K562 (cell line): ENCODE data around the gene CHERP. TPM values are rescaled to one million over a fixed set of nuclear protein-coding genes. Genes with fewer than 3 reads are reported as not detected.
A peak's percentile ranks its signal among the peaks of the same experiment; 100 is the strongest.

Experiments used
- AFF4 ChIP-seq: sonication (generic); formaldehyde crosslinking; IDR thresholded peaks from 2 replicates; pipeline ENCODE4 v1.8.0; 2023; ENCODE audit warnings: mild to moderate bottlenecking, missing genetic modification reagents
- ASH1L ChIP-seq: fragments of 450-650 bp; IDR thresholded peaks from 2 replicates; pipeline ENCODE4 v1.6.1; 2018; ENCODE audit warnings: borderline replicate concordance, mild to moderate bottlenecking, low read depth; ENCODE audit not compliant: partially characterized antibody
- ATF3 ChIP-seq, 2 experiments: fragments of 450-650 bp in 1 of 2; sonication (generic) in 1 of 2; formaldehyde crosslinking in 1 of 2; IDR thresholded peaks in 1 of 2; conservative IDR thresholded peaks in 1 of 2; 2 replicates each; pipeline versions ENCODE4 v1.6.1 to v1.8.1; 2016 to 2023; ENCODE audit warnings: mild to moderate bottlenecking in 2 of 2, moderate library complexity in 2 of 2, inconsistent platforms in 1 of 2, missing genetic modification reagents in 1 of 2
- EP300 ChIP-seq: IDR thresholded peaks from 2 replicates; pipeline ENCODE4 v1.6.1; 2012; ENCODE audit warnings: low read length, improper control_type of control experiment
- HMG20A ChIP-seq: fragments of 450-650 bp; formaldehyde crosslinking; conservative IDR thresholded peaks from 2 replicates; pipeline ENCODE4 v1.4.0; 2020; ENCODE audit warnings: mild to moderate bottlenecking, mixed read lengths
- KLF1 ChIP-seq: fragments of 450-650 bp; IDR thresholded peaks from 2 replicates; pipeline ENCODE4 v1.6.1; 2016; ENCODE audit warnings: missing genetic modification characterization, missing compliant biosample characterization
- LARP7 ChIP-seq: fragments of 450-650 bp; IDR thresholded peaks from 2 replicates; pipeline ENCODE4 v1.6.1; 2016
- LCOR ChIP-seq: sonication (generic); formaldehyde crosslinking; IDR thresholded peaks from 2 replicates; pipeline ENCODE4 v1.8.0; 2022; ENCODE audit warnings: mild to moderate bottlenecking, missing genetic modification reagents
- MBD2 ChIP-seq: sonication (generic); IDR thresholded peaks from 2 replicates; pipeline ENCODE4 v1.6.1; 2016; ENCODE audit warnings: low read depth, borderline replicate concordance
- MYBL2 ChIP-seq, 2 experiments: fragments of 450-650 bp in 1 of 2; sonication (generic) in 1 of 2; formaldehyde crosslinking in 1 of 2; IDR thresholded peaks; 2 replicates each; pipeline versions ENCODE4 v1.6.1 to v1.8.1; 2017 to 2022; ENCODE audit warnings: borderline replicate concordance in 1 of 2, inconsistent platforms in 1 of 2, low read depth in 1 of 2, mild to moderate bottlenecking in 1 of 2, missing genetic modification reagents in 1 of 2, moderate library complexity in 1 of 2
- NKRF ChIP-seq: fragments of 450-650 bp; IDR thresholded peaks from 2 replicates; pipeline ENCODE4 v1.6.1; 2016; ENCODE audit warnings: borderline replicate concordance
- SIN3A ChIP-seq, 2 experiments: fragments of 150-350 bp in 1 of 2; IDR thresholded peaks; 2 replicates each; pipeline ENCODE4 v1.6.1; 2011 to 2016; ENCODE audit warnings: borderline replicate concordance in 2 of 2, low read depth in 2 of 2, low read length in 2 of 2, mild to moderate bottlenecking in 2 of 2, moderate library complexity in 2 of 2; ENCODE audit not compliant: control insufficient read depth in 1 of 2
- SMAD1 ChIP-seq: fragments of 150-350 bp; IDR thresholded peaks from 2 replicates; pipeline ENCODE4 v1.6.1; 2014; ENCODE audit warnings: low read length, low read depth; ENCODE audit not compliant: partially characterized antibody
- SREBF2 ChIP-seq: sonication (generic); formaldehyde crosslinking; IDR thresholded peaks from 2 replicates; pipeline ENCODE4 v1.4.0; 2020; ENCODE audit warnings: mild to moderate bottlenecking, missing genetic modification reagents
- ZFP1 ChIP-seq: fragments of 450-650 bp; formaldehyde crosslinking; IDR thresholded peaks from 2 replicates; pipeline ENCODE4 v1.4.0; 2020; ENCODE audit warnings: mild to moderate bottlenecking, mixed read lengths
- ZFP91 ChIP-seq: sonication (generic); formaldehyde crosslinking; IDR thresholded peaks from 2 replicates; pipeline ENCODE4 v1.8.0; 2022; ENCODE audit warnings: mild to moderate bottlenecking, missing genetic modification reagents
- ZNF253 ChIP-seq: fragments of 250-450 bp; sonication (Bioruptor Pico); conservative IDR thresholded peaks from 2 replicates; pipeline ENCODE4 v1.6.1; 2021; ENCODE audit warnings: mild to moderate bottlenecking
- polyA plus RNA-seq, 8 experiments: library from polyadenylated mRNA; depleted of rRNA in 4 of 8; stranded (reverse) in 5 of 8; unstranded in 3 of 8; fragments of >200 nt; fragmentation: Nextera tagmentation in 2 of 8; fragmentation: Illumina TruSeq in 1 of 8; extraction: Ambion mirVana in 2 of 8; extraction: Trizol in 1 of 8; gene quantifications; 2 replicates each; pipeline versions ENCODE4 v1.2.1 to v1.2.3, GENCODE V29; 2011 to 2014; ENCODE audit warnings: inconsistent platforms in 1 of 8, missing spikeins in 1 of 8
- total RNA-seq, 7 experiments: library from RNA; depleted of rRNA in 6 of 7; stranded (reverse); fragments of >200 nt in 6 of 7; fragmentation: Illumina TruSeq in 2 of 7; extraction: Trizol in 2 of 7; gene quantifications; 2 replicates each; pipeline versions ENCODE4 v1.2.1 to v1.2.3, GENCODE V29; 2011 to 2021; ENCODE audit warnings: low replicate concordance in 1 of 7

The CHERP gene
- total and polyA plus RNA-seq, 9 of the 15 experiments (the other 6 are each of a cell fraction or from before 2014, with no cell fraction given), result 0.60 to 85.1 (median 7.8) TPM

GRCh38 chr19:16495982-16496612 is 46.1 kb downstream of the CHERP start, which contains the start of the genes C19orf44 and CALR3 (continued):
- no peak for TF ChIP-seq ZFP91
- TF ChIP-seq SREBF2, result no peak
- TF ChIP-seq ASH1L, result peak; percentile 80
- TF ChIP-seq EP300, result 0 out of 2 replicates have a peak, but pooled peaks have one; percentile 22
- peak; percentile 87; the same call in 1 of the 2 replicates for TF ChIP-seq NKRF
- no peak for TF ChIP-seq ZFP1
- no peak for TF ChIP-seq ATF3 (IDR thresholded peaks at IDR 0.05)
- TF ChIP-seq ATF3 (CRISPR knock-in tag; conservative IDR thresholded peaks at IDR 0.05), result no peak
- no peak for TF ChIP-seq HMG20A (CRISPR knock-in tag)
- TF ChIP-seq AFF4, result no peak
- peak; percentile 61 to 78; a peak in 1 of 4 replicates for TF ChIP-seq SIN3A (IDR thresholded peaks at IDR 0.05; ENCODE audit: borderline replicate concordance in 2 of 2, control insufficient read depth in 1 of 2, low read depth in 2 of 2, low read length in 2 of 2)
- peak; percentile 100 for TF ChIP-seq MBD2
- peak; percentile 37 for TF ChIP-seq SMAD1
- TF ChIP-seq LARP7, result no peak
- no peak for TF ChIP-seq ZNF253
- peak; percentile 62; the same call in 1 of the 2 replicates for TF ChIP-seq LCOR (CRISPR knock-in tag)
- TF ChIP-seq MYBL2 (IDR thresholded peaks at IDR 0.05; ENCODE audit: low read depth), result no peak
- no peak for TF ChIP-seq MYBL2 (CRISPR knock-in tag; IDR thresholded peaks at IDR 0.05; ENCODE audit: borderline replicate concordance)
- peak; percentile 89 for TF ChIP-seq KLF1 (tag)
